H9 (cell line): Measurements from ENCODE around the gene CDH16. TPM values are rescaled to one million over a fixed set of nuclear protein-coding genes. Genes with fewer than 3 reads are reported as not detected.

ENCODE experiments used
- DNase-seq: peaks from one replicate; pipeline ENCODE4 v3.0.0-alpha.2; 2017
- H2AFZ ChIP-seq: one replicate; pipeline ENCODE4 v1.6.1; 2013; ENCODE audit warnings: mild to moderate bottlenecking, low read length, control low read depth, moderate library complexity
- H2AK5ac ChIP-seq: 2 replicates; pipeline ENCODE4 v1.6.1; 2013; ENCODE audit warnings: low read length, control low read depth, mixed read lengths; ENCODE audit not compliant: insufficient read length
- H2BK120ac ChIP-seq: one replicate; pipeline ENCODE4 v1.6.1; 2013; ENCODE audit warnings: low read depth, mild to moderate bottlenecking, low read length, control low read depth, inconsistent platforms; ENCODE audit not compliant: poor library complexity, severe bottlenecking
- H2BK12ac ChIP-seq: 2 replicates; pipeline ENCODE4 v1.6.1; 2013; ENCODE audit warnings: low read length, control low read depth, mixed read lengths, low read depth; ENCODE audit not compliant: insufficient read length
- H2BK15ac ChIP-seq: 2 replicates; pipeline ENCODE4 v1.6.1; 2013; ENCODE audit warnings: low read depth, low read length, control low read depth
- H2BK20ac ChIP-seq: one replicate; pipeline ENCODE4 v1.6.1; 2013; ENCODE audit warnings: low read depth, mild to moderate bottlenecking, low read length, control low read depth, inconsistent platforms; ENCODE audit not compliant: poor library complexity, severe bottlenecking
- H2BK5ac ChIP-seq: 2 replicates; pipeline ENCODE4 v1.6.1; 2013; ENCODE audit warnings: low read length, control low read depth, mixed read lengths; ENCODE audit not compliant: insufficient read length
- H3K14ac ChIP-seq: 2 replicates; pipeline ENCODE4 v1.6.1; 2013; ENCODE audit warnings: low read length, control low read depth; ENCODE audit not compliant: insufficient read depth
- H3K18ac ChIP-seq: 2 replicates; pipeline ENCODE4 v1.6.1; 2013; ENCODE audit warnings: low read depth, mild to moderate bottlenecking, mixed read lengths, low read length, control low read depth; ENCODE audit not compliant: insufficient read length
- H3K23ac ChIP-seq: 2 replicates; pipeline ENCODE4 v1.6.1; 2013; ENCODE audit warnings: low read length, control low read depth, mixed read lengths, low read depth; ENCODE audit not compliant: insufficient read length
- H3K23me2 ChIP-seq: 2 replicates; pipeline ENCODE4 v1.6.1; 2013; ENCODE audit warnings: low read depth, mild to moderate bottlenecking, mixed read lengths, low read length, control low read depth; ENCODE audit not compliant: insufficient read length, poor library complexity, severe bottlenecking
- H3K27ac ChIP-seq: 2 replicates; pipeline ENCODE4 v1.5.1; 2013; ENCODE audit warnings: low read length, control low read depth, mixed read lengths, low read depth; ENCODE audit not compliant: insufficient read length
- H3K27me3 ChIP-seq: 2 replicates; pipeline ENCODE4 v1.6.1; 2013; ENCODE audit warnings: low read length, control low read depth, inconsistent platforms; ENCODE audit not compliant: insufficient read depth
- H3K4ac ChIP-seq: 2 replicates; pipeline ENCODE4 v1.6.1; 2013; ENCODE audit warnings: low read depth, mild to moderate bottlenecking, control low read depth, inconsistent platforms, low read length, moderate library complexity
- H3K4me1 ChIP-seq: 2 replicates; pipeline ENCODE4 v1.6.1; 2013; ENCODE audit warnings: low read length, control low read depth, inconsistent platforms; ENCODE audit not compliant: insufficient read depth
- H3K4me2 ChIP-seq: 2 replicates; pipeline ENCODE4 v1.6.1; 2013; ENCODE audit warnings: low read length, control low read depth, mixed read lengths; ENCODE audit not compliant: insufficient read length, insufficient read depth
- H3K56ac ChIP-seq: 2 replicates; pipeline ENCODE4 v1.6.1; 2013; ENCODE audit warnings: low read depth, mild to moderate bottlenecking, mixed read lengths, low read length, control low read depth; ENCODE audit not compliant: insufficient read length
- H3K79me1 ChIP-seq: 2 replicates; pipeline ENCODE4 v1.6.1; 2013; ENCODE audit warnings: low read depth, mild to moderate bottlenecking, moderate library complexity, low read length, control low read depth, inconsistent platforms; ENCODE audit not compliant: insufficient read depth, poor library complexity, severe bottlenecking
- H3K79me2 ChIP-seq: 2 replicates; pipeline ENCODE4 v1.6.1; 2013; ENCODE audit warnings: low read length, control low read depth, inconsistent platforms; ENCODE audit not compliant: insufficient read depth
- H3K9ac ChIP-seq: 2 replicates; pipeline ENCODE4 v1.6.1; 2013; ENCODE audit warnings: low read length, control low read depth, mixed read lengths; ENCODE audit not compliant: insufficient read length; ENCODE audit errors: extremely low read depth
- H3K9me3 ChIP-seq: one replicate; pipeline ENCODE4 v1.6.1; 2013; ENCODE audit warnings: low read depth, low read length, inconsistent platforms; ENCODE audit not compliant: control insufficient read depth
- H3T11ph ChIP-seq: one replicate; pipeline ENCODE4 v1.6.1; 2013; ENCODE audit warnings: mild to moderate bottlenecking, low read length, control low read depth, inconsistent platforms
- H4K20me1 ChIP-seq: one replicate; pipeline ENCODE4 v1.6.1; 2013; ENCODE audit not compliant: control insufficient read depth, insufficient read length, insufficient read depth
- H4K5ac ChIP-seq: 2 replicates; pipeline ENCODE4 v1.6.1; 2013; ENCODE audit warnings: low read depth, mild to moderate bottlenecking, mixed read lengths, low read length, control low read depth; ENCODE audit not compliant: insufficient read length
- H4K8ac ChIP-seq: replicated peaks from 2 replicates; pipeline ENCODE4 v1.6.1; 2013; ENCODE audit warnings: low read length, control low read depth, mixed read lengths, low read depth; ENCODE audit not compliant: insufficient read length
- H4K91ac ChIP-seq: 2 replicates; pipeline ENCODE4 v1.6.1; 2013; ENCODE audit warnings: low read depth, mild to moderate bottlenecking, moderate library complexity, mixed read lengths, low read length, control low read depth; ENCODE audit not compliant: insufficient read length
- H3K27ac Mint-ChIP-seq, 3 experiments: 2 replicates in 2 of 3; 3 replicates in 1 of 3; pipeline ENCODE4 v1.8.0; 2020 to 2021; ENCODE audit warnings: mixed read lengths in 3 of 3, mild to moderate bottlenecking in 1 of 3, moderate library complexity in 1 of 3
- H3K27me3 Mint-ChIP-seq: 2 replicates; pipeline ENCODE4 v1.8.0; 2021; ENCODE audit warnings: low read depth, mild to moderate bottlenecking, moderate library complexity, mixed read lengths
- H3K36me3 Mint-ChIP-seq, 3 experiments: 2 replicates in 2 of 3; 3 replicates in 1 of 3; pipeline ENCODE4 v1.8.0; 2020 to 2021; ENCODE audit warnings: low read depth in 3 of 3, mixed read lengths in 3 of 3; ENCODE audit not compliant: insufficient read depth in 1 of 3
- H3K4me1 Mint-ChIP-seq, 2 experiments: 2 replicates each; pipeline ENCODE4 v1.8.0; 2020; ENCODE audit warnings: mixed read lengths in 2 of 2
- H3K4me3 Mint-ChIP-seq, 2 experiments: 2 replicates in 1 of 2; 3 replicates in 1 of 2; pipeline ENCODE4 v1.8.0; 2020 to 2021; ENCODE audit warnings: mild to moderate bottlenecking in 2 of 2, mixed read lengths in 2 of 2, moderate library complexity in 1 of 2
- H3K9me3 Mint-ChIP-seq, 2 experiments: 2 replicates in 1 of 2; 3 replicates in 1 of 2; pipeline ENCODE4 v1.8.0; 2020; ENCODE audit warnings: mild to moderate bottlenecking in 2 of 2, mixed read lengths in 2 of 2, moderate library complexity in 1 of 2
- WGBS: extraction: QIAGEN DNeasy Blood & Tissue Kit; methylation state at CpG from one replicate; pipeline ENCODE4 v1.1.7; 2013; ENCODE audit warnings: missing lambda C conversion rate, low lambda C conversion rate, mixed read lengths; ENCODE audit not compliant: insufficient read length; ENCODE audit errors: extremely low coverage; 5-methylcytosine and 5-hydroxymethylcytosine counted together
- total RNA-seq: library from RNA; stranded (reverse); gene quantifications from 2 replicates; pipeline ENCODE4 v1.2.1, GENCODE V29; 2021
- TF ChIP-seq, protein P1 (sequence below): fragments of 200-600 bp; sonication (generic); conservative IDR thresholded peaks from 3 replicates; pipeline ENCODE4 v1.8.0; 2021; ENCODE audit warnings: antibody characterized with exemption, mild to moderate bottlenecking

CDH16 gene
- total RNA-seq, 1 experiment from 2014 or later: not detected

DNA sequence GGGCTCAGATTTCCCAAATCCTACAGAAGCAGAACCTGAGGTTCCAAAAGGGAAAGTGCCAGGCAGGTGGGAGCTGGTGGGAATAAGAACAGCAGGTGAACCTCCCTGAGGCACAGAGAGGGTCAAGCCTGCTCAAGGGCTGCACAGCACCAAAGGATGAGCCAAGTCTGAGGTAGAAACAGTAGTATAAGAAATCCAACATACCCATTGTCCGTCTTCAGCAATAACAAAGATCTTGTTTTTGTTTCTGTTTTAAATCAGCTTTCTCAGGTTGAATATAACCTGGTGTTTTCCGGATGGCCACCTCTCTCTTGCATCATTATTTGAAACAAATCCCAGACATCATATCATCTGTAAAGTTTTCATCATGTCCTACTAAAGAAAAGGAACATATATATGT lies 31.8 kb upstream of the CDH16 start:
- Histone ChIP-seq H3K23ac (no peak overlapping the region), H2BK15ac (no peak overlapping the region), H3K79me1 (no peaks in the 10 kb centered on the region), H2BK5ac (no peak overlapping the region), H3K27me3 (peaks cover 14% of the 10 kb centered on the region; the same call in 1 of the 2 replicates), H3K4me2 (no peak overlapping the region), H4K8ac (no peak overlapping the region), H3K4ac (no peak overlapping the region), H3K9me3 (no peaks in the 10 kb centered on the region), H3K27ac (no peak overlapping the region), H2BK12ac (no peak overlapping the region), H4K91ac (no peak overlapping the region), H3K23me2 (no peaks in the 10 kb centered on the region), H3K18ac (no peak overlapping the region), H3K9ac (no peak overlapping the region), H3K4me1 (no peaks in the 10 kb centered on the region), H2AFZ (no peak overlapping the region), H3K56ac (no peak overlapping the region), H4K20me1 (no peaks in the 10 kb centered on the region), H3T11ph (no peak overlapping the region), H3K79me2 (no peaks in the 10 kb centered on the region), H2BK20ac (no peak overlapping the region), H2BK120ac (no peak overlapping the region), H2AK5ac (no peak overlapping the region), H4K5ac (no peak overlapping the region), H3K14ac (no peak overlapping the region)
- no peak for DNase-seq
- H3K27me3 Mint-ChIP-seq: peaks cover 8% of the 10 kb centered on the region
- no peak overlapping the region for H3K4me3 Mint-ChIP-seq
- peaks cover 0 to 8% (median 6%) of the 10 kb centered on the region in 3 experiments; a peak in 4 of 7 replicates for H3K36me3 Mint-ChIP-seq
- WGBS: no CpG with 5 or more reads among the region's 2 CpGs
- no peak overlapping the region for H3K27ac Mint-ChIP-seq
- TF ChIP-seq, protein P1, sequence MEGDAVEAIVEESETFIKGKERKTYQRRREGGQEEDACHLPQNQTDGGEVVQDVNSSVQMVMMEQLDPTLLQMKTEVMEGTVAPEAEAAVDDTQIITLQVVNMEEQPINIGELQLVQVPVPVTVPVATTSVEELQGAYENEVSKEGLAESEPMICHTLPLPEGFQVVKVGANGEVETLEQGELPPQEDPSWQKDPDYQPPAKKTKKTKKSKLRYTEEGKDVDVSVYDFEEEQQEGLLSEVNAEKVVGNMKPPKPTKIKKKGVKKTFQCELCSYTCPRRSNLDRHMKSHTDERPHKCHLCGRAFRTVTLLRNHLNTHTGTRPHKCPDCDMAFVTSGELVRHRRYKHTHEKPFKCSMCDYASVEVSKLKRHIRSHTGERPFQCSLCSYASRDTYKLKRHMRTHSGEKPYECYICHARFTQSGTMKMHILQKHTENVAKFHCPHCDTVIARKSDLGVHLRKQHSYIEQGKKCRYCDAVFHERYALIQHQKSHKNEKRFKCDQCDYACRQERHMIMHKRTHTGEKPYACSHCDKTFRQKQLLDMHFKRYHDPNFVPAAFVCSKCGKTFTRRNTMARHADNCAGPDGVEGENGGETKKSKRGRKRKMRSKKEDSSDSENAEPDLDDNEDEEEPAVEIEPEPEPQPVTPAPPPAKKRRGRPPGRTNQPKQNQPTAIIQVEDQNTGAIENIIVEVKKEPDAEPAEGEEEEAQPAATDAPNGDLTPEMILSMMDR: no peak
- H3K9me3 Mint-ChIP-seq: peaks cover 6 to 8% of the 10 kb centered on the region in 2 experiments; a peak in 3 of 5 replicates
- H3K4me1 Mint-ChIP-seq: peaks cover 11 to 13% of the 10 kb centered on the region in 2 experiments
